ENCODE measurements around the gene DUSP12.

The DUSP12 gene

GRCh38 chr1:161771973-161772372 lies 22.4 kb downstream of the DUSP12 start:
- no peak for DNase-seq

GRCh38 chr1:161772397-161772796 lies 22.8 kb downstream of the DUSP12 start:
- DNase-seq: no peak

- no peak for DNase-seq
Measured at GRCh38 chr1:161773791-161774190, 24.2 kb downstream of the DUSP12 start.

GRCh38 chr1:161777261-161777660 lies 27.7 kb downstream of the DUSP12 start:
- DNase-seq: no peak

- no peak for DNase-seq
Measured at GRCh38 chr1:161778522-161778921, 28.9 kb downstream of the DUSP12 start.

- no peak for DNase-seq
Measured at GRCh38 chr1:161779393-161779792, 29.8 kb downstream of the DUSP12 start.

- DNase-seq: no peak
Measured at GRCh38 chr1:161781995-161782394, 32.4 kb downstream of the DUSP12 start.

GRCh38 chr1:161782886-161783285 lies 33.3 kb downstream of the DUSP12 start:
- no peak for DNase-seq

GRCh38 chr1:161784968-161785367 lies 35.4 kb downstream of the DUSP12 start:
- no peak for DNase-seq

GRCh38 chr1:161787355-161787754 lies 37.8 kb downstream of the DUSP12 start:
- no peak for DNase-seq

- DNase-seq: no peak
Measured at GRCh38 chr1:161790587-161791317, 41.2 kb downstream of the DUSP12 start.

- DNase-seq: no peak
Measured at GRCh38 chr1:161791904-161792655, 42.5 kb downstream of the DUSP12 start.

GRCh38 chr1:161792740-161793139 lies 43.2 kb downstream of the DUSP12 start:
- DNase-seq: peak in 1 of 2 donors; percentile 54

- DNase-seq: no peak
Measured at GRCh38 chr1:161799792-161800191, 50.2 kb downstream of the DUSP12 start.

GRCh38 chr1:161801955-161802354 lies 52.4 kb downstream of the DUSP12 start:
- DNase-seq: no peak

- DNase-seq: no peak
Measured at GRCh38 chr1:161803181-161803580, 53.6 kb downstream of the DUSP12 start.

- no peak for DNase-seq
Measured at GRCh38 chr1:161805399-161806197, 56.0 kb downstream of the DUSP12 start.

Measured in CD4-positive, alpha-beta T cell treated with Interleukin-1 beta for 1 hour (primary cell).